ENCODE measurements around the gene TMEM175. TPM values are rescaled to one million over a fixed set of nuclear protein-coding genes. Genes with fewer than 3 reads are reported as not detected.

The TMEM175 gene
- total and polyA plus RNA-seq, 2 of the 8 experiments (the other 6 are each of a cell fraction or from before 2014, with no cell fraction given): 4.9 to 20.7 TPM

GRCh38 chr4:932713-933070 lies 432 bp downstream of the TMEM175 start:
- H3K14ac ChIP-seq (ENCODE audit: insufficient read length): no peak overlapping the region
- H2AK5ac ChIP-seq (ENCODE audit: low read depth, low read length): no peak overlapping the region
- peak overlapping the region; percentile 80 for H2AFZ ChIP-seq (ENCODE audit: low read length)
- H2BK12ac ChIP-seq (ENCODE audit: low read depth, low read length): no peak overlapping the region
- FAIRE-seq (no peak), DNase-seq (ENCODE audit: low read depth in 1 of 2, low spot score in 2 of 2) (no peak)
- no peak overlapping the region for H2BK15ac ChIP-seq (ENCODE audit: low read length)
- H4K5ac ChIP-seq (ENCODE audit: insufficient read length, low read depth, low read length): no peak overlapping the region
- no peak overlapping the region for H3K56ac ChIP-seq (replicated peaks; ENCODE audit: insufficient read length, low read depth, low read length)
- peaks cover 16 to 38% of the 10 kb centered on the region in 2 experiments for H3K79me2 ChIP-seq (ENCODE audit: control insufficient read depth in 1 of 2, insufficient read depth in 2 of 2, low read length in 2 of 2)
- WGBS, 2 experiments (ENCODE audit: extremely low coverage in 1 of 2, insufficient coverage in 1 of 2, insufficient read length in 1 of 2, insufficient replicate concordance in 2 of 2, low coverage in 1 of 2, low lambda C conversion rate in 2 of 2, missing lambda C conversion rate in 1 of 2): 13% methylated on average over 11 of the region's 11 CpGs; no CpG with 5 or more reads in 1 of the 2 experiments
- H4K8ac ChIP-seq (ENCODE audit: extremely low read depth, insufficient read depth, low read length): no peak overlapping the region; the same call in 1 of the 2 replicates
- TF ChIP-seq SAP30 (IDR thresholded peaks at IDR 0.05; ENCODE audit: insufficient read depth, insufficient replicate concordance, low read length): peak; percentile 50
- no peak for TF ChIP-seq SUZ12 (IDR thresholded peaks at IDR 0.05; ENCODE audit: low read length)
- no peak for TF ChIP-seq POLR2AphosphoS5 (IDR thresholded peaks at IDR 0.05; ENCODE audit: low read depth, low read length)
- no peak for TF ChIP-seq RFX5 (IDR thresholded peaks at IDR 0.05; ENCODE audit: borderline replicate concordance, low read depth, low read length)
- TF ChIP-seq ATF3 (IDR thresholded peaks at IDR 0.05; ENCODE audit: insufficient read depth, low read depth, low read length): no peak
- no peak for TF ChIP-seq RXRA (IDR thresholded peaks at IDR 0.05; ENCODE audit: insufficient read depth, low read depth, low read length)
- no peak for TF ChIP-seq TCF12 (IDR thresholded peaks at IDR 0.05; ENCODE audit: low read depth, low read length)
- TF ChIP-seq CHD2 (IDR thresholded peaks at IDR 0.05; ENCODE audit: low read length): no peak
- no peak for TF ChIP-seq TAF1 (IDR thresholded peaks at IDR 0.05; ENCODE audit: low read depth, low read length)
- peak in 1 of 2 experiments; percentile 26; a peak in 1 of 4 replicates for TF ChIP-seq RAD21 (IDR thresholded peaks at IDR 0.05 in 1 of 2, conservative IDR thresholded peaks at IDR 0.05 in 1 of 2; ENCODE audit: low read depth in 2 of 2, low read length in 2 of 2)
- TF ChIP-seq MAX (IDR thresholded peaks at IDR 0.05): no peak
- no peak for TF ChIP-seq PHF8 (conservative IDR thresholded peaks at IDR 0.05; ENCODE audit: low read depth, low read length)
- no peak overlapping the region for H3K18ac ChIP-seq (ENCODE audit: extremely low read depth, low read length)
- ChIA-PET CTCF (ENCODE audit: partially characterized antibody) (interaction anchor here (0.9 to 1.7 kb wide), 6 partner anchors 10 to 41 kb away, joined by 3 to 4 read pairs (median 4); no protein-coding TSS in a partner anchor), POLR2A (ENCODE audit: partially characterized antibody) (interaction anchor here (1.0 to 1.5 kb wide), 4 partner anchors 10 to 17 kb away, joined by 3 to 5 read pairs (median 4); no protein-coding TSS in a partner anchor)
- peaks cover 0 to 8% (median 4%) of the 10 kb centered on the region in 4 experiments; a peak in 4 of 7 replicates for H3K4me1 ChIP-seq (replicated peaks in 1 of 4; ENCODE audit: control insufficient read depth in 3 of 4, insufficient read depth in 4 of 4, low read length in 3 of 4)
- H3K4me2 ChIP-seq (ENCODE audit: insufficient read depth in 1 of 2, low read depth in 2 of 2, low read length in 2 of 2): peak overlapping the region; percentile 61 to 97
- no peaks in the 10 kb centered on the region for H3K9me3 ChIP-seq (ENCODE audit: insufficient read depth in 2 of 2, low read depth in 1 of 2, low read length in 1 of 2)
- no peak overlapping the region for H3K23ac ChIP-seq (ENCODE audit: insufficient read length)
- H2BK20ac ChIP-seq (ENCODE audit: low read length): no peak overlapping the region
- H3K27me3 ChIP-seq (replicated peaks in 1 of 4; ENCODE audit: control insufficient read depth in 3 of 4, extremely low read depth in 1 of 4, insufficient read depth in 3 of 4, low read length in 3 of 4): no peaks in the 10 kb centered on the region
- H4K20me1 ChIP-seq (replicated peaks in 1 of 2; ENCODE audit: control insufficient read depth in 1 of 2, insufficient read depth in 2 of 2, low read length in 2 of 2): peaks cover 7 to 8% of the 10 kb centered on the region in 2 experiments
- peak overlapping the region; percentile 80 for H4K91ac ChIP-seq (replicated peaks; ENCODE audit: insufficient read length, low read length)
- no peak overlapping the region for H3K4ac ChIP-seq (replicated peaks; ENCODE audit: insufficient read length, low read depth, low read length)
- H3K27ac ChIP-seq (ENCODE audit: low read depth, low read length): no peak overlapping the region
- peak overlapping the region; percentile 86 to 96 (median 90) for H3K4me3 ChIP-seq (ENCODE audit: extremely low read depth in 1 of 4, insufficient read depth in 2 of 4, low read depth in 3 of 4, low read length in 4 of 4)
- H2BK5ac ChIP-seq (ENCODE audit: low read depth, low read length): no peak overlapping the region; the same call in 1 of the 2 replicates
- H3K9ac ChIP-seq (replicated peaks in 1 of 4; ENCODE audit: extremely low read depth in 1 of 4, low read depth in 3 of 4, low read length in 3 of 4): peak overlapping the region in 3 of 4 experiments; percentile 2 to 25 (median 24); a peak in 5 of 7 replicates
- H3K23me2 ChIP-seq (ENCODE audit: low read depth, low read length): peaks cover 14% of the 10 kb centered on the region; the same call in 1 of the 2 replicates
- peaks cover 13% of the 10 kb centered on the region for H3K79me1 ChIP-seq (ENCODE audit: low read depth, low read length)
- no peaks in the 10 kb centered on the region for H3K36me3 ChIP-seq (ENCODE audit: control insufficient read depth in 2 of 4, insufficient read depth in 4 of 4, low read length in 3 of 4)
- H2BK120ac ChIP-seq (replicated peaks; ENCODE audit: low read depth, low read length): no peak overlapping the region
